Left lung (tissue), 10 donors: ENCODE results near the gene STK31. TPM values are rescaled to one million over a fixed set of nuclear protein-coding genes. Genes with fewer than 3 reads are reported as not detected.

Source experiments
- ATAC-seq: fragments of 200-7000 bp; cut with Tn5 transposase; one replicate; pipeline ENCODE4 v1.9.1; 2020; ENCODE audit warnings: moderate library complexity
- DNase-seq, 4 donors: peaks; one replicate each; pipeline ENCODE4 v3.0.0-alpha.2; 2013 to 2020
- H3K27ac ChIP-seq, 2 donors: fragments of 200-600 bp; sonication (generic) in 1 of 2; one replicate each; pipeline versions ENCODE4 v1.5.0 to v1.8.0; 2020 to 2021
- H3K27me3 ChIP-seq, 2 donors: fragments of 200-600 bp; sonication (generic) in 1 of 2; one replicate each; pipeline versions ENCODE4 v1.5.0 to v1.8.0; 2020 to 2021
- H3K36me3 ChIP-seq, 2 donors: fragments of 200-600 bp; sonication (generic) in 1 of 2; one replicate each; pipeline versions ENCODE4 v1.5.0 to v1.8.0; 2020 to 2021
- H3K4me1 ChIP-seq, 2 donors: fragments of 200-600 bp; one replicate each; pipeline ENCODE4 v1.8.0; 2021
- H3K4me3 ChIP-seq, 2 donors: fragments of 200-600 bp; sonication (generic) in 1 of 2; one replicate each; pipeline versions ENCODE4 v1.5.0 to v1.8.0; 2020 to 2021; ENCODE audit warnings: mild to moderate bottlenecking in 1 of 2
- H3K9me3 ChIP-seq, 2 donors: fragments of 200-600 bp; sonication (generic) in 1 of 2; one replicate each; pipeline versions ENCODE4 v1.5.0 to v1.8.0; 2020 to 2021
- intact Hi-C, 2 donors: fragments of 100-400 bp; cut with DNase I; formaldehyde crosslinking; loops; one replicate each; pipeline versions ENCODE4 v1.11.2 to v1.14.2; 2022
- polyA plus RNA-seq, 6 donors: library from polyadenylated mRNA; unstranded; fragments of 120-200 nt; gene quantifications; one replicate each; pipeline ENCODE4 v1.2.1, GENCODE V29; 2013; ENCODE audit not compliant: insufficient read length in 6 of 6
- total RNA-seq, 2 donors: library from RNA; stranded (reverse); fragmentation: NEBNext Ultra II Directional; extraction: Animal tissue kit (Norgen Biotek cat#: 25700); gene quantifications; one replicate each; pipeline ENCODE4 v1.2.1, GENCODE V29; 2021
- TF ChIP-seq, protein P1 (sequence below), 2 donors: fragments of 200-600 bp; sonication (generic) in 1 of 2; IDR thresholded peaks; one replicate each; pipeline versions ENCODE4 v1.5.0 to v1.8.0; 2021; ENCODE audit warnings: antibody characterized with exemption in 2 of 2
- donor health status: DM: no; HTN: yes; CAD: no.
- donor health status: DM: no; HTN: no; CAD: no.

Gene STK31
- total and polyA plus RNA-seq, 8 donors, result 0.90 to 1.6 (median 1.3) TPM

DNA sequence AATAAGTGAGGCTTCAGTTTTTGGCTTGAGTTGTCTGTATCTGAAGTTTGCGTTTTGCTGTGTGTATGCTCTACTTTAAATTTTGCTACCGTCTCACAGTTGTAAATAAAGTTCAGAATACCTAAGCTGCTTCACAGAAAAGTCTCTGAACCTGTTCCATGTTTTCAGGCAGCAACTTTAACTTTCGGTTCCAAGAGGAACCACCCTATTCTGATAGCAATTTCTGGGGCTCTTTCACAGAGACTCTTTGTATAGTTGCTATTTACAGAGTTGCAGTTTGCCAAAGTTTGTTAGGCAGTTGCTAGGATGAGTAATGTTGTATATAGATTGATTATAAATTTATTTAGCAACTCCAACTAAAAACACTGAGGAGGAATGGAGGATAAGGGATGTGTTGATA lies 24.3 kb upstream of the STK31 start:
- Histone ChIP-seq H3K4me1 (peaks cover 0 to 12% of the 10 kb centered on the region in 2 donors), H3K27me3 (no peaks in the 10 kb centered on the region), H3K4me3 (no peak overlapping the region), H3K36me3 (peaks cover 0 to 18% of the 10 kb centered on the region in 2 donors), H3K27ac (peak overlapping the region in 1 of 2 donors; percentile 18), H3K9me3 (no peaks in the 10 kb centered on the region)
- TF ChIP-seq, protein P1, sequence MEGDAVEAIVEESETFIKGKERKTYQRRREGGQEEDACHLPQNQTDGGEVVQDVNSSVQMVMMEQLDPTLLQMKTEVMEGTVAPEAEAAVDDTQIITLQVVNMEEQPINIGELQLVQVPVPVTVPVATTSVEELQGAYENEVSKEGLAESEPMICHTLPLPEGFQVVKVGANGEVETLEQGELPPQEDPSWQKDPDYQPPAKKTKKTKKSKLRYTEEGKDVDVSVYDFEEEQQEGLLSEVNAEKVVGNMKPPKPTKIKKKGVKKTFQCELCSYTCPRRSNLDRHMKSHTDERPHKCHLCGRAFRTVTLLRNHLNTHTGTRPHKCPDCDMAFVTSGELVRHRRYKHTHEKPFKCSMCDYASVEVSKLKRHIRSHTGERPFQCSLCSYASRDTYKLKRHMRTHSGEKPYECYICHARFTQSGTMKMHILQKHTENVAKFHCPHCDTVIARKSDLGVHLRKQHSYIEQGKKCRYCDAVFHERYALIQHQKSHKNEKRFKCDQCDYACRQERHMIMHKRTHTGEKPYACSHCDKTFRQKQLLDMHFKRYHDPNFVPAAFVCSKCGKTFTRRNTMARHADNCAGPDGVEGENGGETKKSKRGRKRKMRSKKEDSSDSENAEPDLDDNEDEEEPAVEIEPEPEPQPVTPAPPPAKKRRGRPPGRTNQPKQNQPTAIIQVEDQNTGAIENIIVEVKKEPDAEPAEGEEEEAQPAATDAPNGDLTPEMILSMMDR (IDR thresholded peaks at IDR 0.05), result no peak
- ATAC-seq (peak; percentile 50), DNase-seq (no peak)
- intact Hi-C loops, result no loop called here

DNA sequence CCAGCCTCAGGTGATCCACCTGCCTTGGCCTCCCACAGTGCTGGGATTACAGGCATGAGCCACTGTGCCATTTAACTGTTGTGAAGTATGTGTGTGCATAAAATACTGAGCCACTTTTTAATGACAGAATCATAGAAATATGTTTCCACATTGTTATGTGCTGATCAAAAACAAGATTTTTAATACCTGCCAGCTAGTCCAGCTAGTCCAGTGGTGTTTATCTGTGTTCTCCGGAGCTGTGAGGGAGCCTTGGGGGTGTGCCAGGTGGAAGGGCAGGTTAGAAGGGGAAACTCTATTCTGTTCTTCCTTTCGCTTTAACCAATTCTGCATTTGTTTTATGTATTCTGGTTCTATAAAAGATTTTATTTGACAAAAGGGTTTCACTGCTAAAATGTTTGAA lies 23.0 kb upstream of the STK31 start:
- no peak overlapping the region for H3K4me3 ChIP-seq
- ATAC-seq (no peak), DNase-seq (peak in 1 of 4 donors; percentile 19)
- TF ChIP-seq, protein P1 (IDR thresholded peaks at IDR 0.05), result no peak
- intact Hi-C loops, result no loop called here
- peaks cover 0 to 29% of the 10 kb centered on the region in 2 donors for H3K36me3 ChIP-seq
- H3K27me3 ChIP-seq, result no peaks in the 10 kb centered on the region
- H3K9me3 ChIP-seq, result no peaks in the 10 kb centered on the region
- no peak overlapping the region for H3K27ac ChIP-seq
- no peaks in the 10 kb centered on the region for H3K4me1 ChIP-seq

DNA sequence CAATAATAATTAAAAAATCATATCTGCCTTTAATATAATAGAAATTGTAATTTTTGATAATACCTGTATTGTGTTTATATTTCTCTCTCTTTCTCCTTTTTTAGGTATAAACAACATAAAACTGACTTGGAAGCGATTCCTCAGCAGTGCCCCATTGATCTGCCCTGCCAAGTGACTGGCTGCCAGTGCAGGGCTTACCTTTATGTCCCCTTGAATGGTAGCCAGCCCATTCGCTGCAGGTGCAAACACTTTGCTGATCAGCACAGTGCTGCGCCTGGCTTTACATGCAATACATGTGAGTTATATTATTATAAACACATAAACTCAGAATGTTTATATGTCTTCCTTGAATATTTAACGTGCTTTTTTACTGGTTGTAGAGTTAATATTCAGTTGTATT lies 20.9 kb upstream of the STK31 start:
- no peaks in the 10 kb centered on the region for H3K4me1 ChIP-seq
- no peak overlapping the region for H3K27ac ChIP-seq
- DNase-seq, result no peak
- TF ChIP-seq, protein P1 (IDR thresholded peaks at IDR 0.05), result no peak
- peaks cover 0 to 45% of the 10 kb centered on the region in 2 donors for H3K36me3 ChIP-seq
- ATAC-seq, result no peak
- H3K4me3 ChIP-seq, result no peak overlapping the region
- intact Hi-C loops, result no loop called here
- no peaks in the 10 kb centered on the region for H3K27me3 ChIP-seq
- no peaks in the 10 kb centered on the region for H3K9me3 ChIP-seq

GRCh38 chr7:23691320-23691719 lies 18.7 kb upstream of the STK31 start:
- Histone ChIP-seq H3K27ac (no peak overlapping the region), H3K36me3 (peaks cover 0 to 59% of the 10 kb centered on the region in 2 donors), H3K27me3 (no peaks in the 10 kb centered on the region), H3K4me1 (no peaks in the 10 kb centered on the region), H3K9me3 (no peaks in the 10 kb centered on the region), H3K4me3 (no peak overlapping the region)
- TF ChIP-seq, protein P1 (IDR thresholded peaks at IDR 0.05), result no peak
- no peak for ATAC-seq
- intact Hi-C loops, result no loop called here
- DNase-seq, result no peak

GRCh38 chr7:23693224-23693623 lies 16.8 kb upstream of the STK31 start:
- peaks cover 0 to 55% of the 10 kb centered on the region in 2 donors for H3K36me3 ChIP-seq
- H3K9me3 ChIP-seq, result no peaks in the 10 kb centered on the region

More at GRCh38 chr7:23693224-23693623, 16.8 kb upstream of the STK31 start:
- intact Hi-C loops, result no loop called here
- no peaks in the 10 kb centered on the region for H3K27me3 ChIP-seq
- TF ChIP-seq, protein P1 (IDR thresholded peaks at IDR 0.05), result no peak
- H3K4me3 ChIP-seq, result no peak overlapping the region
- DNase-seq (no peak), ATAC-seq (no peak)
- H3K4me1 ChIP-seq, result no peaks in the 10 kb centered on the region
- H3K27ac ChIP-seq, result no peak overlapping the region
